ENCODE data around the gene MGA. TPM values are rescaled to one million over a fixed set of nuclear protein-coding genes. Genes with fewer than 3 reads are reported as not detected.

MGA gene
- polyA plus RNA-seq, 1 donor, result 47.4 TPM

DNA sequence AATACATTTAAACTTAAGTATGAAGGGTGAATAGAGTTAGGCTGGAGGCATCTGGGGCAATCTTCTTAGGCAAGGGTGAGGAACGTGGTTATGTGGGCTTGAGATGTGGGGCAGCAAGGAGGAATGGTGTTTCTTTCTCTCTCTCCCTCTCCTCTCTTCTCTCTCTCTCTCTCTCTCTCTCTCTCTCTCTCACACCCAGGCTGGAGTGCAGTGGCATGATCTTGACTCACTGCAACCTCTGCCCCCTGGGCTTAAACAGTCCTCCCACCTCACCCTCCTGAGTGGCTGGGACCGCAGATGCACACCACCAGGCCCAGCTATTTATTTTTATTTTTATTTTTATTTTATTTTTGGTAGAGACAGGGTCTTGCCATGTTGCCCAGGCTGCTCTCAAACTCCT, 4.0 kb upstream of the MGA start:
- no peak for DNase-seq

DNA sequence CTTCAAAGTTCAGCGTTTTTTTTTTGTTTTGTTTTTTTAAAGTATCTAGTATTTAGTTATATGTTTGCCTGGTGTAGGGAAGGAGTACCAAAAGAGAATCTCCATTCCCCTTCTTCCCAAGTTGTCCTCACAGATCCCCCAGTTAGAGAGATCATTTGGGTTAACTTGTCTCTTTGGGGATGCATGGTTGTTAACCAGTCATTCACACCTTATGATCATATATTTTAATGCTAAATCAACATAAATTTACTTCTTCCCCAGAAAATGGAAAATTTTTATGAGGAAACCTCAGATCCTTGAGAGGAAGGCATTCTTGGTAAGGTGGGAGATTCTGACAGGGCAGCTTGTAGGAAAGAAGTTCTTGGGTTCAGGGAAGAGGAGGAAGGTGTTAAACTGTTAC, 1.5 kb upstream of the MGA start:
- DNase-seq, result no peak

DNA sequence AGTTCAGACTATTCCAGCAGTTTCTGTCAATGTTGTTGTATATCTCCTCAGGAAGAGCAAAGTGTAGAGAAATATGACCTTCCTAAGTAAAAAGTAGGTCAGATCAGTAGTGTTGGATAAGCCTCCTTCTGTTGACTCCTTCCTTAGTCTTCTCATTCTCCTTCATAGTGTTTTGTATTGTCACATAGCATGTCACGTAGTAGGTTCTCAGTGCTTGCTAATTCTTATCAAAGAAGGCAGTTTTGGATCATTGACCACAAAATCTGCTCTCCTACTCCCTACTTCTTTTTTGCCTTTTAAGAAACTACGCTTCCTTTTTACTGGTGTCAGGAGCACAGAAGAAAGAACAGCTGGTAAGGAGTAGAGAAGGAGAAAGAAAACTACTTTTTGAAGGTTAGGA, 1.0 kb upstream of the MGA start:
- no peak for DNase-seq

DNA sequence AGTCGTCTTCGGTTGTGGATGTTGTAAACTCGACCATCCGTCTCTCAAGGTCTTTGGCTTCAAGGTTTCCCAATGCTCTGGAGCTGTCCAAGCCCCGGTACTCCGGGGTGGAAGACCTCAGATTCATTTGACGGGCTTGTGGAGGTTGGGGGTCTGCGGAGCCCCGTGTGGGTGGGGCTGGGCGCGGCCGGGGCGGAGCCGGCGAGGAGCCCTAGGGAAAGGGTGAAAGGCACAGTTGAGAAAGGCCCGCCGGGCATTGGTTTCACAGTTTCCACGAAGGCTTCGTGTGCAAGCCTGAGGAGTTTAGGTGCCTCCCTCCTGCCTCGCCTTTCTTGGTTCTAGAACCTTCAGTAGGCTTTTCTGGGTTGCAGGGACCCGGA, 360 bp upstream of the MGA start:
- DNase-seq, result no peak

DNA sequence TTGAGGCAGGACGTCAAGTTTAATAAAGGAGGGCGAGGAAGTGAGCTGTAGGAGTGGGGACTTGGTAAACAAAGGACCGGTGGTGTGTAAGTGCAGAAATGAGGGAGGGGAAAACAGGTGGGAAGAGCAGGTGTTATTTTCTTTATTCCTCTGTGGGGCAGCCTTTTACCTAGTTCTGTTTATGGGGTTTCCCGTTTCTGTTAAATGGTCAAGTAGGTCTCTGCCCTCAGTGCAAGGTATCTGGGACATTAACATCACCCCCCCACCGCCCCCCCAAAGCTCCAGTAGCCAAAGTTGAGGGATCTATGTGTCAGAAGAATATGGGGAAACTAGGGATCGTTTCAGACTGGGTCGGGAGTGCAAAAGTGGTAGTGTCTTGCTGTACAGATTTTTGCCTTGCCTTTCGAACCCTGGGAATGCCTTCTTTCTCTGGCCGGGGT, 893 bp downstream of the MGA start:
- DNase-seq, result no peak

DNA sequence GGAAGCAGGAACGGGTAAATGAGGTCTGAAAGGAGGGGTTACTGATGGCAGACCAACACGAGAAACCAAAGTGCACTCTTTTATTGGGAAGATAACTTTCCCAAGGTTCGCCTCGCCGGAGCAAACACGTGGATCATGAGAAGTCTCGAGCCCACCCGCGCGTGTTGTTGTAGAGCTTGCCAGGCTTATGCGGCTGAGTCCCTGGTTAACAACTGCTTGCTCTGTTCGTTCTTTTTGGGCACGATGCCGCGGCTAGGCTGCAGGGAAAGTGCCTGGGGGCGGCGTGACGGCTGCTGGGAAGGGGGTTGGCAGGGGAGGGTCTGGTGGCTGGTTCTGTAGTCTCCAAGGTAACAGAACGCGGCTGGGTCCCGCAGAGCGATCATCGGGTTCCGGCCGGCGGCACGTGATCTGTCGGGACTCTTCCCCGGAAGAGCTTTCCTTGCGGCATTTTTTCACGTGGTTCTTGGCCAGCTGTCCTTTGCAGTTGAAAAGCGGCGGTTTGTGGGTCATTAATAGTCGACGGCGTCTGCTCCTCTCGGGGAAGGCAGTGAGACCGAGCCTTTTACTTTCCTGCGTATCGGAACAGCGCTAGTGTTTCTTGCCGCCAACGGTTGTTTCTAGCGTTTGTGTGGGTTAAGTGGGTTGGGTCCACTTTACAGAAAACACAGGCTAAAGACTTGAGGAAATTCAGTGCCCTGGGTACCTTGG, 1.5 kb downstream of the MGA start:
- DNase-seq, result peak; percentile 75

DNA sequence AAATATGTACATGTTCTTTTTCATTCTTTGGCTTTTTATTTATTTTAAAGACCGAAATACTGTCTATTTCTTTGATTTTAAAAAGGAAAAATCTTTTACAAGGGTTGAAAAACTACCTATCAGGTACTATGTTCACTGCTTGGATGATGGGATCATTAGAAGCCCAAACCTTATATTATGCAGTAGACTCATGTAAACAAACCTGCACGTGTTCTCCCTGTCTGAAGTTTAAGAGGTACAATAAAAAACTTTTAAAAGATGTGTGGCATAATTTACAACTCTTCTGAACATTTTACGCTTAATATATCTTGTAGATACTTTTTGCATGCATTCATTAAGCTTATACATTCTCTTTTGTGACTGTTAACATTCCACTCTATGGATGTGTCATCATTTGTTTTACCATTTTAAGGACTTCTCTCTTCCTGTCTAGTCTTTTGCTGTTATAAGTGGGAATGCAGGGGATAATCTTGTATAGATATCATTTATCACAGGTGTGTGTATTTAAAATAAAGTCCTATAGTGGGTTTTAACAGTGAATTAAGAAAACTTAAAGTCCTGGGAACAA, 6.2 kb downstream of the MGA start:
- DNase-seq, result no peak

DNA sequence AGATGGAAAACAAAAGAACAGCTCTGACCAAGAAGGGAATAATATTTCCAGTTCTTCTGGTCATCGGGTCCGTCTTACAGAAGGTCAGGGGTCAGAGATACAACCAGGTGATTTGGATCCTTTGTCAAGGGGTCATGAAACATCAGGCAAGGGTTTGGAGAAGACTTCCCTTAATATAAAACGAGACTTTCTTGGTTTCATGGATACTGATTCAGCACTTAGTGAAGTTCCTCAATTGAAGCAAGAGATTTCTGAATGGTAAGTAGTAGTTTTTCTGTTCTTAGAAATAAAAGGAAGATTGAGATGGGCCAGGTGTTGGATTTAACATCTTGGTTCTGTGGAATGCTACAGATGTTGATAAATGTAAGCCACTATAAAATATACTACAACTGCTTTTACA, 9.5 kb downstream of the MGA start:
- no peak for DNase-seq

DNA sequence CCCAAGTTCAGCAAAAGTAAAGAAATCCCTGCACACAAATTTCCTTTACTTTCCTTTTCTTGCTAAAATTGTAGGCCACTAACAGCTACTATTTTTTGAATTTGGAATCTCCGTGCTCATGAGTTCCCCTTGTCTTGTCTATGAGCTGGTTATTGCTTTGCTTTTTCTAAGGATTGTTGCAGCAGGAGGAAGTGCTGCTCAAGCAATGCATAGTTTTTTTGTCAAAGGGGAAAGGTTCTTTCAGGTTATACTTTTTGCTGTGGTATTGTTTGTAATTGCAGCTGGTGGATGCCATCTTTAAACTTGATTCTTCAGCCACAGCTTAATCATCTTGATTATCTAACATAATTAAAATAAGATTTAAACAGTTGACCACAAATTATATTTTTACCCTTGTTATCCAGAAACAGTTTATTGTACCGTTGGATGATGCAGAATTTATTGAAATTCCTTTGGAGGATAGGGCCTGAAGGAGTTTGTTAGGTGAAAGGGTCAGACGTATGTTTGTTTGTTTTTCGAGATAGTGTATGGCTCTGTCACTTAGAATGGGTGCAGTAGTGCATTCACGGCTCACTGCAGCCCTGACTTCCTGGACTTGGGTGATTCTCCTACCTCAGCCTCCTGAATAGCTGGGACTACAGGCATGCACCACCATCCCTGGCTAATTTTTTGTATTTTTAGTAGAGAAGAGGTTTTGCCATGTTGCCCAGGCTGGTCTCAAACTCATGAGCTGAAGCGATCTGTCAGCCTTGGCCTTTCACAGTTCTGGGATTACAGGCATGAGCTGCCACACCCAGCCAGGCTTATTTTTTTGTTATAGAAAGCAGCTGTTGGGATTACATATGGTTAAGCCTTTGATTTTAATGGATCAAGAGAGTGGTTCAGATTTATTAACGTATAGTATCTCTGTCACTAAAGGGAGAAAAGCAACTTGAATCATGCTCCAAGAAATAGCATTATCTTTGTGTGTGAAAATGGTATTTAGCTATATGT, 11.7 kb downstream of the MGA start:
- DNase-seq, result no peak

DNA sequence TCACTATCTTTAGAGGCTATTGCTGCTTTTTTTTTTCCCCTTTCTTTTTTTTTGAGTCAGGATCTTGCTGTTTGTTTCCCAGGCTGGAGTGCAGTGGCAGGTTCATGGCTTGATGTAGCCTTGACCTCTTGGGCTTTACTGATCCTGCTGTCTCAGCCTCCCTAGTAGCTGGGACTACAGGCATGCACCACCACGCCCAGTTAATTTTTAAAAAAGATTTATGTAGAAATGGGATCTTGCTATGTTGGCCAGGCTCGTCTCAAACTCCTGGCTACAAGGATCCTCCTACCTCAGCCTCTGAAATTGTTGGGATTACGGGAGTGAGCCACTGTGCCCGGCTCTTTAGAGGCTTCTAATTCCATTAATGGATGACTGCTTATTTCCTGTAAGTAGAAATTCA, 15.1 kb downstream of the MGA start:
- DNase-seq, result no peak

DNA sequence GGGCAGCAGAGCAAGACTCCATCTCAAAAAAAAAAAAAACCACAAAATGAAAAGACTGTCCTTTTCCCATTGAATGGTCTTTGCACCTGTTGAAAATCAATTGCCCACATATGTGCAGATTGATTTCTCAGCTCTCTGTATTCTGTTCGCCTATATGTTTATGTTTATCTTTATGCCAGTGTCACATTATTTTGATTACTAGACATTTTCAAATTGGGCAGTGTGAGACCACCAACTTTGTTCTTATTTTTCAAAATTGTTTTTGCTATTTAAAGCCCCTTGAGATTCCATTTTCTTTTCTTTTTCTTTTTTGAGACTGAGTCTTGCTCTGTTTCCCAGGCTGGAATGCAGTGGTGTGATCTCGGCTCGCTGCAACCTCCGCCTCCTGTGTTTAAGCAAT, 18.5 kb downstream of the MGA start:
- DNase-seq, result no peak

DNA sequence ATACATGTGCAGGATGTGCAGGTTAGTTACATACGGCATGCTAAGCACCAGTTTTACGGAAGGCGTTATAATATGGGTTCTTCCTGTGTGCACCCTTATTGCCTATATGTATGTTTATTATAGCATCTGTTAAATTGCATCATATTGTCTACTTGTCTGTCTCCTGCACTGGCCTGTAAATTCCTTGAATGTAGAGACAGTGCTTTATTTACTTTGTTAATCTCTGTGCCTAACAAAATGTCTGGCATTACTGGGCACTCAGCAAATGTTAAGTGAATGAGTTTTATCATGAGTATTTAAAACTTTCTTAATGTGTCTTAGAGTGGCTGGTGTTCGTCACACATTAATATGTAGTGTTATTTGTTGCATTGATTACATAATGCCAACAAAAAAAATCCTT, 23.8 kb downstream of the MGA start:
- DNase-seq, result no peak

DNA sequence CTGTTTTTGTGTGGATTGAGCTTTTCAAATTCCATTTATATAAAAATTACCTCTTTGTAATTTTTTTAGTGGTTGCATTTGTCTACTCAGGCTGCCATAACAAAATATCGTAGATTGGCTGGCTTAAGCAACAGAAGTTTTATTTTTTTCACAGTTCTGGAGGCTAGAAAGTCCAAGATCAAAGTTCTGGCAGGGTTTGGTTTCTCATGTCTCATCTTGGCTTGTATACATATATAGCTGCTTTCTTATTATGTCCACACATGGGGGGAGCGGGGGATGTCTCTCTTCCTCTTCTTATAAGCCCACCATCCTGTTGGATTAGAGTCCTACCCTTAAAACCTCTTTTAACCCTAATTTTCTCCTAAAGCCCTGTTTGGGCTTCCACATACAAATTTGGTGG, 28.5 kb downstream of the MGA start:
- no peak for DNase-seq

DNA sequence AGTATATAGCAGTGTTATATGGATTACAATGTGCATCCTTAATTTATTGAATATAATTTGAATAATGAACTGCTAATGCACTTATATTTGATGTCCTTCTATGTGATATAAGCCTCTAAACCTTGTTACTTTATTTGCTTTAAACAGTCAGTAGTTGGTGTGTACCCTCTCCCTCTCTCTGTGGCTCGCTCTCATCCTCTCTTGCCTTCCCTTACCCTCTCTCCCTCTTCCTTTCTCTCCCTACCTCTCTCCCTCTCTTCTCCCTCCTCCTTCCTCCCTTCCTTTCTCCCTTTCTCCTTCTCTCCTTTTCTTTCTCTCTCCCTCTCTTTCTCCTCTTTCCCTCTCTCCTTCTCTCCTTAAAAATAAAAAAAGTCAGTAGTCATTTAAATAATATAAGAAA, 28.9 kb downstream of the MGA start:
- DNase-seq, result no peak

DNA sequence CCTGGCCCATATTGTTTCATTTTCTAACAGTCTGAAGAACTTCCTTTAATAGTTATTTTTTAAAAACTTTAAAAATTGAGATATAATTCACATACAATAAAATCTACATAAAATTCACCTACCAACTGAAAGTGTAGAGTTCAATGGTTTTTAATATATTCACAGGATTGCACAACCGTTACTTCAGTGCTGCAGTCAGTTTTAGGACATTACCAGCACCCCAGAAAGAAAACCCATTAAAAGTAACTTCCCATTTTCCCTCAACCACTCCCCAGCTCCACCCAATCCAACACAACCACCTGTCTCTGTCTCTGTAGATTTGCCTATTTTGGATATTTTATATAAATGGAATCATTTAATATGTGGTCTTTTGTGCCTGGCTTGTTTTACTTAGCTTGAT, 29.6 kb downstream of the MGA start:
- no peak for DNase-seq

DNA sequence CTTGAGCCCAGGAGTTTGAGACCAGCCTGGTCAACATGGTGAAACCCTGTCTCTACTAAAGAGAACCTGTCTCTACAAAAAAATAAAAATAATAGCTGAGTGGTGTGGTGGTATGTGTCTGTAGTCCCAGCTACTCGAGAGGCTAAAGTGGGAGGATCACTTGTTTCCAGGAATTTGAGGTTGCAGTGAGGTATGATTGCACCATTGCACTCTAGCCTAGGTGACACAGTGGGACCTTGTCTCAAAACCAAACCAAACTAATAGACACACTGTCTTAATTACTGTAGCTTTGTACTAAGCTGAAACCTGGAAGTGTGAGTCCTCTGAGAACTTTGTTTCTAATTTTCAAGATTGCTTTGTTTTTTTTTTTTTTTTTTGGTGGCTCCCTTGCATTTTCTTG, 30.4 kb downstream of the MGA start:
- DNase-seq, result no peak

DNA sequence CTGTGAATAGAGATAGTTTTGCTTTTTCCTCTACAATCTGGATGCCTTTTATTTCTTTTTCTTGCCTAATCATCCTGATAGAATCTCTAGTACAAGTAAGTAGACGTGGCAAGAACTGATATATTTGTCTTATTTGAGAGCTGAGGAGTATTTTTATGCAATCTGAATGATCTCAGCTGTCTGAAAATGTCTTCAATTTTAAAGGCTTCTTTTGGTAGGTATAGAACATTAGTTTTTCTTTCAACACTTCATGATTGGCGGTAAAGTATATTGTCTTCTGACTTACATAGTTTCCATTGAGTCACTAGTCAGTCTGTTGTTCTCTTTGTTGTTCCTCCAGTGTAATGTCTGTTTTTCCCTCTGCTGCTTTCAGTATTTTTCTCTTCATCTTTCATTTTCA, 31.3 kb downstream of the MGA start:
- no peak for DNase-seq

DNA sequence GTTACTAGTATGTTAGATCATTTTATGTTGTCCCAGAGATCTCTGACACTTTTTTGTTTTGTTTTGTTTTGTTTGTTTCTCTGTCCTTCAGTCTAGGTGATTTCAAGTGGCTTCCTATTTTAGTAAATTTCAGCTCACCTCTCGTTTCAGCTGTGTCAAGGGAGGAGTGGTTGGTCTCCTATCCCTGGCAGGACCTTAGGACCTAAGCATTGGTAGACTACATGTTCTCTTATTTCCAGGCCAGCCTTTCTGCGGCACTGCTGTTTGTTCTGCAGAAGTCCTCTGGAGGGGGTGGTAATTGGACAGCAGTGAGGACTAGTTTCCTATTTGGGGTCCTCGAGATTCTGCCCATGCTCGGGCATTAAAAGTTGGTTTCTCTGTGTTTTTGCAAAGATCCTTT, 31.8 kb downstream of the MGA start:
- no peak for DNase-seq

DNA sequence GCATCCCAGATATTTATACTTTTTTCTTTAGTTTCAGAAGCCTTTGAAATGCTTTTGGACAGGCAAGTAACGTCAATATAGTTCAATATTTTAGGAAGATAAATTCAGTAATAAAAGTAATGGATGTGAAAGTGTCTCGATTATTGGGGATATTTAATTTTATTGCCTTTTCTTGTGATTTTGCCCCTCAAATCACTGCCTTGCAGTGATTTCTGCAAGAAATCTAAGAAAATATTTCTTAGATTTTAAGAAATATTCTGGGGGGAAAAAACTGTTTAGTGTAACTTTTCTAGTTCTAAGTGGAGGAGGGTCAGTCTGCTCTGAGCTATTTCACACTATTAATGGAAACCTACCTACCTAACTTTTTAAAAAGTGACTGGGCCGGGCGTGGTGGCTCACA, 33.6 kb downstream of the MGA start:
- DNase-seq, result no peak

DNA sequence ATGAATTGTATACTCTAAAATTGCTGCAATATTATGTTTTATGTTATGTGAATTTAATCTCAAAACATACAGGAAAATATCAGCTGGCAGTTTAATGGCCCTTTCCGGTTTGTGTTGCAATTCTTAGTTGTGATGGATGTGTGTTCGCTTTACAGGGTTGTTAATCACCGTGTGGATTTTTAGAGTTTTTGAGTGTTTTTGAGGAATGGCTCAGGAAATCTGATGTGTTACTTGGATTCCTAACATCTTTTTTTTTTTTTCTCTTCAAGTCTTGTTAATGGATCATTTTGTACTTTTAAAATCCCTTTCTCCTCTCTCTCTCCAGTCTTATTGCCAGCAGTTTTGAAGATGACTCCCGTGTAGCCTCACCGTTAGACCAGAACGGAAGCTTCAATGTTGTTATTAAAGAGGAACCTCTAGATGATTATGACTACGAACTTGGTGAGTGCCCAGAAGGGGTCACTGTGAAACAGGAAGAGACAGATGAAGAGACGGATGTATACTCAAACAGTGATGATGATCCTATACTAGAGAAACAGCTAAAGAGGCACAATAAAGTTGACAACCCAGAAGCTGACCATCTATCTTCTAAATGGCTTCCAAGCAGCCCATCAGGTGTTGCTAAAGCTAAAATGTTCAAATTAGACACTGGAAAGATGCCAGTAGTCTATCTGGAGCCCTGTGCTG, 35.7 kb downstream of the MGA start:
- peak; percentile 8 for DNase-seq

DNA sequence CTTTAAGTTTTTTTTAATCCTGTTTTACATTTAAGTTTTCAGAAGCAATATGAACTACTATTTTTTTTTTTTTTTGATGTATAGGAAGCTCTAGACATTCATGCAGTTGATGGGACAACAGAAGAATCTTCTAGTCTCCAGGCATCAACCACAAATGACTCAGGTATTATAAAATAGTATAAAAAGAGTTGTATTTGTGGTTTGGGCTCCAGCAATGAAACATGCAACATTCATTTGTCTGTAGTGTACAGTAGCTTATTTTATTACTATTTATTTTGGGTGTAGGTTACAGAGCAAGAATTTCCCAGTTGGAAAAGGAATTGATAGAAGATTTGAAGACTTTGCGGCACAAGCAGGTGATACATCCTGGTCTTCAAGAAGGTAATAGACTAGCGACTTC, 38.6 kb downstream of the MGA start:
- DNase-seq, result no peak

DNA sequence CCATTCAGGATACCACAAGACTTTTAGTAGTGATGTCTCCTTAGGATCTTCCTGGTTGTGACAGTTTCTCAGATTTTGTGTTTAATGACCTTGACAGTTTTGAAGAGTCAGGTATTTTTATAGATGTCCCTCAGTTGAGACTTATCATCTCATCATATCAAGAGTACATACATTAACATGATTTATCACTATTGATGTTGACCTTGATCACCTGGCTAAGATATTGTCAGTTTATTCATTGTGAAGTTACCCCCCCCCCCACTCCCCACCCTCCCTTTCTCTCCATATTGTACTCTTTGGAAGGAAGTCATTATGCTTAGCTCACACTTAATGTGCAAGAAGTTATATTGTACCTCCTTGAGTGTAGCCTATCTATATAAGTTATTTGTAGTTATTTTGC, 42.9 kb downstream of the MGA start:
- no peak for DNase-seq

DNA sequence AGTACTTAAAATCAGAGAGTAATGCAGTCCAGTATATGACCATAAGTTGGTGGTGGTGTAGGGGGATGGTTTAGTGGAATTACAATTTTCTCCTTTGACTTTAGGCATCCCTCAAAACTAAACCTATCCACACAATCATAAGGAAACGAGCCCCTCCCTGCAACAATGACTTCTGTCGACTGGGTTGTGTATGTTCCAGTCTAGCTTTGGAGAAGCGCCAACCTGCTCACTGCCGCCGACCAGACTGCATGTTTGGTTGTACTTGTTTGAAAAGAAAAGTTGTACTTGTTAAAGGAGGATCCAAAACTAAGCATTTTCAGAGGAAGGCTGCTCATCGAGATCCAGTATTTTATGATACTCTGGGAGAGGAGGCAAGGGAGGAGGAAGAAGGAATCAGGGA, 52.8 kb downstream of the MGA start:
- no peak for DNase-seq

Measured in left kidney (tissue), 2 donors.